RWPE2 (cell line): ENCODE data around the gene CLEC9A.
A peak's percentile ranks its signal among the peaks of the same experiment; 100 is the strongest.
"Not testable (repeated sequence)": the region's sequence is repeated elsewhere in the genome, so short reads cannot be mapped to it uniquely, and the experiment has no call there.

Experiments
- ATAC-seq: fragments of 200-7000 bp; cut with Tn5 transposase; 3 replicates; pipeline ENCODE4 v1.9.1; 2021; ENCODE audit warnings: low read depth
- DNase-seq: peaks from one replicate; pipeline ENCODE4 v3.0.0-alpha.2; 2020; ENCODE audit warnings: low spot score
- H3K27ac ChIP-seq: fragments of 450-650 bp; 2 replicates; pipeline ENCODE4 v1.5.1; 2017; ENCODE audit warnings: mild to moderate bottlenecking; ENCODE audit not compliant: poor library complexity, severe bottlenecking
- H3K27me3 ChIP-seq: fragments of 250-450 bp; sonication (Bioruptor Pico); 2 replicates; pipeline ENCODE4 v1.5.1; 2021; ENCODE audit warnings: mild to moderate bottlenecking, moderate library complexity; ENCODE audit not compliant: insufficient read depth, poor library complexity, severe bottlenecking
- H3K36me3 ChIP-seq: fragments of 250-450 bp; sonication (Bioruptor Pico); 2 replicates; pipeline ENCODE4 v1.5.1; 2020; ENCODE audit warnings: low read depth, mild to moderate bottlenecking, moderate library complexity
- H3K4me1 ChIP-seq: fragments of 250-450 bp; sonication (Bioruptor Pico); 2 replicates; pipeline ENCODE4 v1.5.1; 2021; ENCODE audit warnings: mild to moderate bottlenecking, moderate library complexity; ENCODE audit not compliant: insufficient read depth, poor library complexity, severe bottlenecking
- H3K4me3 ChIP-seq: fragments of 250-450 bp; sonication (Bioruptor Pico); 2 replicates; pipeline ENCODE4 v1.5.1; 2021; ENCODE audit warnings: mild to moderate bottlenecking, moderate library complexity; ENCODE audit not compliant: severe bottlenecking
- H3K9me3 ChIP-seq: fragments of 250-450 bp; sonication (Bioruptor Pico); 2 replicates; pipeline ENCODE4 v1.5.1; 2021; ENCODE audit warnings: mild to moderate bottlenecking, moderate library complexity; ENCODE audit not compliant: severe bottlenecking
- CTCF ChIP-seq: fragments of 450-650 bp; IDR thresholded peaks from one replicate; pipeline ENCODE4 v1.5.1; 2017; ENCODE audit warnings: mild to moderate bottlenecking, moderate library complexity; ENCODE audit not compliant: poor library complexity, severe bottlenecking

Gene CLEC9A

GRCh38 chr12:10025236-10025635, 5.2 kb upstream of the CLEC9A start:
- no peak for DNase-seq
- H3K27ac ChIP-seq = no peak overlapping the region
- no peak for ATAC-seq
- H3K4me3 ChIP-seq = no peak overlapping the region
- H3K9me3 ChIP-seq = no peaks in the 10 kb centered on the region
- H3K27me3 ChIP-seq = no peaks in the 10 kb centered on the region
- no peaks in the 10 kb centered on the region for H3K36me3 ChIP-seq
- no peak for TF ChIP-seq CTCF
- no peaks in the 10 kb centered on the region for H3K4me1 ChIP-seq

- not testable (repeated sequence) for H3K9me3 ChIP-seq, H3K27me3 ChIP-seq, H3K4me1 ChIP-seq, ATAC-seq, H3K36me3 ChIP-seq, H3K27ac ChIP-seq, DNase-seq, H3K4me3 ChIP-seq
Measured at GRCh38 chr12:10026666-10027065, 3.8 kb upstream of the CLEC9A start.

GRCh38 chr12:10027311-10027710, 3.2 kb upstream of the CLEC9A start:
- Histone ChIP-seq H3K9me3 (no peaks in the 10 kb centered on the region), H3K36me3 (no peaks in the 10 kb centered on the region), H3K4me3 (no peak overlapping the region), H3K27ac (peak overlapping the region; percentile 22), H3K27me3 (no peaks in the 10 kb centered on the region), H3K4me1 (peaks cover 4% of the 10 kb centered on the region)
- DNase-seq = no peak
- TF ChIP-seq CTCF = no peak
- ATAC-seq = no peak; the same call in 2 of the 3 replicates

GRCh38 chr12:10027721-10028120, 2.8 kb upstream of the CLEC9A start:
- ATAC-seq (no peak; the same call in 2 of the 3 replicates), DNase-seq (no peak)
- TF ChIP-seq CTCF = no peak
- Histone ChIP-seq H3K27me3 (no peaks in the 10 kb centered on the region), H3K4me3 (no peak overlapping the region), H3K4me1 (peaks cover 4% of the 10 kb centered on the region), H3K27ac (peak overlapping the region; percentile 22), H3K36me3 (no peaks in the 10 kb centered on the region), H3K9me3 (no peaks in the 10 kb centered on the region)

GRCh38 chr12:10031321-10031720, 839 bp downstream of the CLEC9A start:
- no peak for DNase-seq
- H3K27ac ChIP-seq = peak overlapping the region; percentile 66

More at GRCh38 chr12:10031321-10031720, 839 bp downstream of the CLEC9A start:
- no peaks in the 10 kb centered on the region for H3K27me3 ChIP-seq
- peaks cover 4% of the 10 kb centered on the region for H3K4me1 ChIP-seq
- H3K36me3 ChIP-seq = no peaks in the 10 kb centered on the region
- H3K4me3 ChIP-seq = no peak overlapping the region
- TF ChIP-seq CTCF = no peak
- ATAC-seq = no peak
- no peaks in the 10 kb centered on the region for H3K9me3 ChIP-seq
